GM21737 (cell line): ENCODE data around the gene SYP.
"Not testable (repeated sequence)": the region's sequence is repeated elsewhere in the genome, so short reads cannot be mapped to it uniquely, and the experiment has no call there.

Experiments
- ATAC-seq: cut with Tn5 transposase; IDR thresholded peaks from one replicate; pipeline ENCODE4 v1.9.1; 2021; ENCODE audit warnings: mild to moderate bottlenecking, moderate library complexity; ENCODE audit not compliant: unreplicated experiment

Gene SYP

DNA sequence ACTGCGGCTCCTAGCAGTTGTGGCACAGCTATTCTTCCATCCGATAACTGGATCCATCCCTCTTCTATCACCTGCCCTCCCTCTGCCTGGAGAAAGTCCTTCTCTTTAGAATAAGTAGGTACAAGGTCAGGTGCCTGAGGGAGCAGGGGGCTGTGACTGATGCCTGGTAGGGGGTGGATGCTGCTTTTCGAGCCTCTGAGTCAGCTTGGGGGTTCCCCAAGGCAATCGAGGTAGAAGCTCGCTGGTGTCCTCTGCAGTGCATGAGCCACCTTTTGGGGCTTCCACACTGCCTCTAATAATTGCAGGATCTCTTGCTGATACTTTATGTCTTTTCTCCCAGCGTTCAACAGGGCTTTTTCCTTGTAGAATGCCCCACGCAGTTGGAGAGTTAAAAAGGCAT is 56.8 kb downstream of the SYP start:
- ATAC-seq, result not testable (repeated sequence)

DNA sequence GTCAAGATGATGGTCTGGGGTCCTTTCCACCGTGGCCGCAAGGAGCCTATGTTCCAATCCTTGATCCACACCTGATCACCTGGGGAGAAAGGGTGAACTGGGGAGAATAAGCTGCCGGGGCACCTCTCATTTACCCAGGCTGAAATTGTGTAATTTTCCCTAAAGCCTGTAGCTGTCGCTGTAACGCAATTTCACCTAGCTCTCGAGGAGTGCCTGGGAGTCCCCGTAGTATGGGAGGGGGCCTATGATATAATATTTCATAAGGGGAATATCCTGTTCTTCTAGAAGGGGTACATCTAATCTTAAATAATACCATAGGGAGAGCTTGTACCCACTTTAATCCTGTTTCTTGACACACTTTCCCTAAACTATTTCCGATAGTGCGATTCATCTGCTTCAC is 57.7 kb downstream of the SYP start:
- not testable (repeated sequence) for ATAC-seq

DNA sequence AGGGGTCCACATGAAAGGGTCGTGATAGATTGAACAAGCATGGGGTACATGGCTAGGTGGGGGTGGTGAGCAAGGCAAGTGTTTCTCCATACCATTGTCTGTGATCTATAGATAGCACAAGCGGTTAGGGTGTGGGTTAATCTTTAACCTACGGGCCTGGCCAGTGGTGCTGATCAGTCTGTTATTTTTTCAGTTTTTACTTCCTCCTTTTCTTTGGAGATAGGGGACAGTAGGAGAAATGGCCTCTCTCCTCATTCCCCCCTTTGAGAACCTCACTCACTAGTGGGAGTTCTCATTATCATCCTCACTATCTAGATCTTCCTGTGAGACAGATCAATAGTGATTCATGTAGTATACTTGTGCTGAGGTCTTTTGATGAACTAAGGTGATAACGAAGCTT is 60.3 kb downstream of the SYP start:
- ATAC-seq, result no peak
